Ishikawa (cell line): ENCODE data around the gene CPVL.

Experiments
- CEBPB ChIP-seq: IDR thresholded peaks from 2 replicates; pipeline ENCODE4 v1.6.1; 2012
- EP300 ChIP-seq: IDR thresholded peaks from 2 replicates; pipeline ENCODE4 v1.6.1; 2012; ENCODE audit warnings: borderline replicate concordance
- FOXM1 ChIP-seq: IDR thresholded peaks from 2 replicates; pipeline ENCODE4 v1.6.1; 2012; ENCODE audit warnings: low read depth, borderline replicate concordance
- TEAD4 ChIP-seq: IDR thresholded peaks from 2 replicates; pipeline ENCODE4 v1.6.1; 2012
- ZBTB7A ChIP-seq: IDR thresholded peaks from 2 replicates; pipeline ENCODE4 v1.6.1; 2012; ENCODE audit warnings: low read depth
- TF ChIP-seq, protein P1 (sequence below): IDR thresholded peaks from 2 replicates; pipeline ENCODE4 v1.6.1; 2012
- TF ChIP-seq, protein P2 (sequence below): IDR thresholded peaks from 2 replicates; pipeline ENCODE4 v1.6.1; 2012; ENCODE audit warnings: low read depth, mild to moderate bottlenecking

DNA sequence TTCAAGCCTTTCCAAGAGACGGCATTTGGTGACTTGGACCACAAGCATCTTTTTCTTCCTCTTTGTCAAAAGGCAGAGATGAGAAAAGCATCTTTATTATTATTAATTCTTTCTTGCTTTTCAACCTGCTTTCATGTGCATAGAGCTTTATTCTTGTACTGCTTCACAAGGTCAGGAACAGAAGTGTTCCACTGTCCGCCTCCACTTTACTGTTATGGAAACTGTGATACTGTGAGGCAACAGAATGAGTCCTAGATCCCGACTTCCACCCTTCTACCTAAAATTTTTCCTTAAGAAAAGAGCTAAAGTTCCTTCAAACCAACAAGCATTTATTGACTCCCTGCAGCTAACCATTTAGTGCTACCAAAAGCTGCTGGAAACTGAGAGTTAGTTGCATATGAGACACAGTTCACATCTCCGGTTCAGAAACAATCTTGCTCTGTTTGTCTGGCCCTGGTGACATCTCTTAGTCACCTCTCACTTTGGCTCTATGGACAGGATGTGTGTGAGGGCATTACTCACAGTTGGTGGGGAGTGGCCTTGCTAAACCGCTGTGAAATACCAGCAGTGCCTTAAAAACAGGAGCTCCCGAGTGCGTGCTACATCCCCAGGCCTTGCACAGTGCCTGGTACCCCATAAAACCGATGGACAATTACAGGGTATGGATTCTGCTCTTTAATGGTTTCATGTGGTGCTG lies 111.1 kb downstream of the CPVL start:
- TF ChIP-seq ZBTB7A: no peak
- TF ChIP-seq, protein P1, sequence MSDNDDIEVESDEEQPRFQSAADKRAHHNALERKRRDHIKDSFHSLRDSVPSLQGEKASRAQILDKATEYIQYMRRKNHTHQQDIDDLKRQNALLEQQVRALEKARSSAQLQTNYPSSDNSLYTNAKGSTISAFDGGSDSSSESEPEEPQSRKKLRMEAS: no peak
- TF ChIP-seq TEAD4: no peak
- no peak for TF ChIP-seq FOXM1
- no peak for TF ChIP-seq EP300
- TF ChIP-seq CEBPB: no peak
- TF ChIP-seq, protein P2, sequence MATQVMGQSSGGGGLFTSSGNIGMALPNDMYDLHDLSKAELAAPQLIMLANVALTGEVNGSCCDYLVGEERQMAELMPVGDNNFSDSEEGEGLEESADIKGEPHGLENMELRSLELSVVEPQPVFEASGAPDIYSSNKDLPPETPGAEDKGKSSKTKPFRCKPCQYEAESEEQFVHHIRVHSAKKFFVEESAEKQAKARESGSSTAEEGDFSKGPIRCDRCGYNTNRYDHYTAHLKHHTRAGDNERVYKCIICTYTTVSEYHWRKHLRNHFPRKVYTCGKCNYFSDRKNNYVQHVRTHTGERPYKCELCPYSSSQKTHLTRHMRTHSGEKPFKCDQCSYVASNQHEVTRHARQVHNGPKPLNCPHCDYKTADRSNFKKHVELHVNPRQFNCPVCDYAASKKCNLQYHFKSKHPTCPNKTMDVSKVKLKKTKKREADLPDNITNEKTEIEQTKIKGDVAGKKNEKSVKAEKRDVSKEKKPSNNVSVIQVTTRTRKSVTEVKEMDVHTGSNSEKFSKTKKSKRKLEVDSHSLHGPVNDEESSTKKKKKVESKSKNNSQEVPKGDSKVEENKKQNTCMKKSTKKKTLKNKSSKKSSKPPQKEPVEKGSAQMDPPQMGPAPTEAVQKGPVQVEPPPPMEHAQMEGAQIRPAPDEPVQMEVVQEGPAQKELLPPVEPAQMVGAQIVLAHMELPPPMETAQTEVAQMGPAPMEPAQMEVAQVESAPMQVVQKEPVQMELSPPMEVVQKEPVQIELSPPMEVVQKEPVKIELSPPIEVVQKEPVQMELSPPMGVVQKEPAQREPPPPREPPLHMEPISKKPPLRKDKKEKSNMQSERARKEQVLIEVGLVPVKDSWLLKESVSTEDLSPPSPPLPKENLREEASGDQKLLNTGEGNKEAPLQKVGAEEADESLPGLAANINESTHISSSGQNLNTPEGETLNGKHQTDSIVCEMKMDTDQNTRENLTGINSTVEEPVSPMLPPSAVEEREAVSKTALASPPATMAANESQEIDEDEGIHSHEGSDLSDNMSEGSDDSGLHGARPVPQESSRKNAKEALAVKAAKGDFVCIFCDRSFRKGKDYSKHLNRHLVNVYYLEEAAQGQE: no peak
